NCI-H2171 treated with DMSO at 0.1 percent for 48 hours (cell line): ENCODE measurements around the gene SNW1.
"Not testable (repeated sequence)": the region's sequence is repeated elsewhere in the genome, so short reads cannot be mapped to it uniquely, and the experiment has no call there.

ENCODE experiments used
- DNase-seq: peaks from one replicate; lab custom pipeline; 2025; lab: John Stamatoyannopoulos, UW

SNW1 gene

DNA sequence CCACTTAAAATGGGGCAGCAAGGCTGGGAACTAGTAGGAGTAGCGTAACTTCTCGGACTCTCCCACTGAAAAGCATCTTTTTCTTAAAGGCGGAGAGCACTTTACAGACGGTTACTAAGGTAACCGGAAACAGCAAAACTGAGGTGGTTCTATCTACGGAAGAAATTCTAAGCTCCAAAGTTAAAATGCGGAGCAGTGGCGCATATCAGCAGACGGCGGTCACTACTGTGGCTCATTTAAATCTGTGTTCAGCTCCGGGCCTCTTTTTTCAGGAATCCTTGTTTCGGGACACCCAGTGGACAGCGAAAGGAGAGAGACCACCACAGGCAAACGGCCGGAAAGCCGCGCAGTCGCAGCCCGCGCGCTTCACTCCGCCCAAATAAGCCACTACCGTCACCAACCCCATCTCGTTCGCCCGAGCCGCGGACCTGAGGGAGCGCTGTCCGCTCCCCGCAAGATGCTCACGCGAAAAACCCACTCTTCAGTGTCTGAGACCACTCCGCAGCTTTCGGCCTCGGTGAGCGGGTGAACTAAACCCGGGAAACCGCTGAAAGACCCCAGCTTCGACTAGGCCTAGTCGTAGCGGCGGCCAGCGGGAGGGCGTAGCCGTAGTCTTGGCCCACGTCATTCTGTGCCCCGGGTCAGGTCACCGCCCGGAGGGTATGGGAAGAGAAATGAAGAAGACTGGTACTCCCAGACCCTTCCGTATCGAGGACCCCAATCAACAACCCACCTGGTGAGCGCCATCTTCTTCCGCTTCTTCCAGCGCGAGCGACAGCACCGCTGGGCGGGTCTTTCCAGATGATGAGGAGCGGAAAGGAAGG is at the start of gene SNW1:
TSS of gene SNW1 (minus strand) at position 776 of the 824 bp plus-strand sequence. CDS start at position 747, 29 bp downstream.
- DNase-seq = peak; percentile 99

GRCh38 chr14:77809011-77809410 is 48.1 kb upstream of the SNW1 start:
- no peak for DNase-seq

GRCh38 chr14:77808250-77808649 is 47.3 kb upstream of the SNW1 start:
- no peak for DNase-seq

- DNase-seq = no peak
Observed at GRCh38 chr14:77805706-77806105, 44.8 kb upstream of the SNW1 start.

DNA sequence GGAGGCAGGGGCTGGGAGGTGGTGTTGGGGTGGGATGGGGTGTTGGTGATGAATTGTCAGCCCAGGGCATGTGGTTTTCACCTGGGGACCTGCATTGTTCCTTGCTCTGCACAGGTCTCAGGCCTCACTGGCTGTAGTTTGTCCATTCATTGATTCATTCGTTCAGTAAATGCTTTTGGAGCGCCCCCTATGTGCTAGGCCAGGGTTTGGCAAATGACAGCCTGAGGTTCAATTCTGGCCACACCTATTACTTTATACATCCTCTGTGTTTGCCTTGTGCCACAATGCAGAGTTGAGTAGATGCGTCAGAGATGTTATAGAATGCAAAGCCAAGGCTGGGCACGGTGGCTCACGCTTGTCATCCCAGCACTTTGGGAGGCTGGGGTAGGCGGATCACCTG is 43.6 kb upstream of the SNW1 start:
- DNase-seq = no peak

GRCh38 chr14:77800814-77801213 is 39.9 kb upstream of the SNW1 start:
- no peak for DNase-seq

GRCh38 chr14:77799863-77800730 is 39.1 kb upstream of the SNW1 start, which contains the start of gene ADCK1:
Gene ADCK1 (plus strand): TSS chr14:77800109. CDS start chr14:77818979, 18,870 bp downstream.
- DNase-seq = peak; percentile 92

DNA sequence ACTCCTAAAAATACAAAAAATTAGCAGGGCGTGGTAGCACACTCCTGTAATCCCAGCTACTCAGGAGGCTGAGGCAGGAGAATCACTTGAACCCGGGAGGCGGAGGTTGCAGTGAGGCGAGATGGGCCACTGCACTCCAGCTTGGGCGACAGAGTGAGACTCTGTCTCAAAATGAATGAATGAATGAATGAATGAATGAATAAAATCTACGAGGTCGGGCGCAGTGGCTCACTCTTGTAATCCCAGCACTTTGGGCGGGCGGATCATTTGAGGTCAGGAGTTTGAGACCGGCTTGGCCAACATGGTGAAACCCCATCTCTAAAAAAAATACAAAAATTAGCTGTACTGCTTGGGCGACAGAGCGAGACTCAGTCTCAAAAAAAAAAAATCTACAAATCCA is 38.5 kb upstream of the SNW1 start:
- not testable (repeated sequence) for DNase-seq

DNA sequence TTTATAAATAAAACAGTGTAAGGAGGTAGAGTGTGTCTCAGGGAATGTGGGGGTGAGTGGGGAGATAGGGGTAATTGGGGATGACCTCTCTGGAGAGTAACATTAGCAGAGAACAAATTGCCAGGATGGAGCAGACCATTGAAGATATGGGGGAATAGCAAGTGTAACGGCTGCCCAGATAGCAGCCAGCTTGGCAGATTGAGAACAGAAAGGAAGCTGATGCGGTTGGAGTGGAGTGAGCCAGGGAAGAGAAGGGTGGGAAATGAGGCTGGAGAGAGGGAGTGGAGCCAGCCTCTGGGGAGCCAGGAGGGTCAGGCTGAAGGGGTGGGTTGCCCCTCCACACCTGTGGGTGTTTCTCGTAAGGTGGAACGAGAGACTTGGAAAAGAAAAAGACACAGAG is 33.4 kb upstream of the SNW1 start:
- no peak for DNase-seq

DNA sequence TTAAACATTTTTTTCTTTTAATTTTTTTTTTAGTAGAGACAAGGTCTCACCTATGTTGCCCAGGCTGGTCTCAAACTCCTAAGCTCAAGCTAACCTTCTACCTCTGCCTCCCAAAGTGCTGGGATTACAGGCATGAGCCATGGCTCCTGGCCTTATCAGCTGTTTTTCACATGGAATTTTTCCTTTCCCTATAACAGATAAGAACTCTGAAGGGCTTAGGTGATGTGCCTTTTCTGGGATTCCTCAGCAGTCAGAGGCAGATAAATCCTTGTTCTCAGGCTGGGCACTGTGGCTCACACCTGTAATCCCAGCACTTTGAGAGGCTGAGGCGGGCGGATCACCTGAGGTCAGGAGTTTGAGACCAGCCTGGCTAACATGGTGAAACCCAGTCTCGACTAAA is 32.3 kb upstream of the SNW1 start:
- DNase-seq = not testable (repeated sequence)

DNA sequence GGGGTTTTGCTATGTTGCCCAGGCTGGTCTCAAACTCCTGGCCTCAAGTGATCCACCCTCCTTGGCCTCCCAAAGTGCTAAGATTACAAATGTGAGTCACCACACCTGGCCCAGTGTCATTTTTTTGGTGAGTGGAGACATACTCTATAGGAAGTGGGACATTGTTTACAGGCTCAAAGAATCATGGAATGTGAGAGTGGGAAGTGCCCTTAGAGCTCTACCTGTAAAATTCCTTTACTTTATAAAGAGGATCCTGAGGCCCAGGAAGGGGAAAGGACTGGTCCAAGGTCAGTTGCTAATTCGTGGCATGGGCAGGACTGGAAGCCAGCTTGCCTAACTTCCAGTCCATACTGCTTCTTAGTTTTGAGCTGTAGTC is 30.3 kb upstream of the SNW1 start:
- DNase-seq = no peak

DNA sequence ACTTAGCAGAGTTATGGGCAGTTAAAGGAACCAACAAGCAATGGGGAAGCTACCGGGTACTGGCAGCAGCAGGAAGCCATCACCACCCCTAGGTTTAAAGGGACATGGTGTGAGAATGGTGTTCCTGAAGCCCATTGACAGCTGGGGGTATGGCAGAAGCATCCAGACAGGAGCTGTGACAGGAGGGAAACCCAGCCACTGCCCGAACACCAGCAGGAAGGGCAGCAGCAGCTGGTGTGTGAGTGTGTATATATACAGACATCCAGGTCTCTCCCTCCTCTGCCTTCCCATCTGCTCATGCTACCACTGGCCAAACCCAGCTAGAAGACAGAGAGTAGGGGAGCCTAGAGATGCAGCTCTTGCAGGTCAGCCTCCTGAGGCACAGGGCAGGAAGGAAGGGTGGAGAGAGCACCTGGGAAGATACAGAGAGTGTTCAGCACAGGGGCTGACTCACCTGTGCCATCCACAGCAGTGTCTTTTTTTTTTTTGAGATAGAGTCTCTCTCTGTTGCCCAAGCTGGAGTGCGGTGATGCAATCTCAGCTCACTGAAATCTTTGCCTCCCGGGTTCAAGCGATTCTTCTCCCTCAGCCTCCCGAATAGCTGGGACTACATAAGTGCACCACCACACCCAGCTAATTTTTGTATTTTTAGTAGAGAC is 29.7 kb upstream of the SNW1 start:
- peak; percentile 93 for DNase-seq

GRCh38 chr14:77786148-77786547 is 25.2 kb upstream of the SNW1 start:
- DNase-seq = no peak

DNA sequence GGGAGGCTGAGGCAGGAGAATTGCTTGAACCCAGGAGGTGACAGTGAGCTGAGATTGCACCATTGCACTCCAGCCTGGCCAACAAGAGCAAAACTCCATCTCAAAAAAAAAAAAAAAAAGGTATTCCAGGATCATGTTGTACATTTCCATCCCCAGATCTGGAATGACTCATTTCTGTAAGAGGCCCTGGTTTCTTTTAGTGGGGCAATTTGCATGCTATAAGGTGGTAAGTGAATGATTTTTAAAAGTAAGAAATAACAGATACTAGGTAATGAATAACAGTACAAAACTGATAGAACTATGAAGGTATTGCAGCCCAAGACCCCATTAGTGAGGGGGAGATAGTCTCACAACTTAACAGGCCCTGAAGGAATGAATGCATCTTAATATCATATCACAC is 21.2 kb upstream of the SNW1 start:
- DNase-seq = no peak

GRCh38 chr14:77773966-77774365 is 13.0 kb upstream of the SNW1 start:
- not testable (repeated sequence) for DNase-seq

DNA sequence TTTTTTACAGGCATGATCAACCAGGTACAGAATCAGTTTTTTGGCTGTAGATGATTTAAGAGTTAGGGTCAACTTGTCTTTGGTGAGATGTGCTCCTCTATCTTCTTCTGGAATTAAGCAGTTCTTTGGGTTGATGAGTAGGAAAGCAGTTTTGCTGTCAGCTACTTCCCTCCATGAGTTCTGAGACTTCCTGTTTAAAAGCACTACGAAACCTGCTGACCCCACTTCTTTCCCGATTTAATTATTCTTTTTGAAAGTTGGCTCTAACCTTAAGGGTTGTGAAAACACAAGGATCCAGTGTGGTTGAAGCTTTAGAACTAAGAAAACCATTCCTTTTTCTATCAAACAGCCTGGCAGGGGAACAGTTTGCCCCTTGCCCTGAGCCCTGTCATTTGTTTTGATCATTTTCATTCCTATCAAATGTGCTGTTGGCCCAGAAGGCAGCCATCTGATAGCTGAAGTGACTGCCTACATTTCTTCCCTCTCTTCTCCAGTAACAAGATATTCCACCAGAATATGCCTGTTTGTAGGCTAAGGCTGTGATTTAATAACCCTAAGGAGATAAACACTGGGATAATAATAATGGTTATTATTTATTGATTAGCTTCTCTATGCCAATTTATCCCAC is 7.6 kb upstream of the SNW1 start:
- DNase-seq = not testable (repeated sequence)

- no peak for DNase-seq
Observed at GRCh38 chr14:77763978-77764377, 3.0 kb upstream of the SNW1 start.

DNA sequence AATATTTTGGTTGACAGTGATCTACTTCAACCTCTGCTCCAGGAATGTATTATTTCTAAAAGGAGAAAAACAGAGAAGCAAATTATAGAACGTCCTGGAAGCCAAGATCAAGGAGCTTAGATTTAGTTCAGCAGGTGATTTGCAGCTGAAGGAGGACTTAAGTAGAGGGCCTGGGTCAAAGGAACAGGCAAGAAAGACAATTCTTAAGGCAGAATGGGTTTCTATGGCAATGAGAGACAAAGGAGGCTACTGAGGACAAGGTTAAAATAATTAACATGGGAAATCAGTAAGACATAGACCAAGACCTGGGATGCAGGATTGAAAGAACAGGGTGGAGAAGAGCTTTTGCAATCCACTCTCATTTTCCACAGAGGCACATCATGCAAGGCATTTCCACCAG is 2.4 kb upstream of the SNW1 start:
- DNase-seq = no peak

GRCh38 chr14:77761205-77761931 is 412 bp upstream of the SNW1 start:
- DNase-seq = peak; percentile 53

GRCh38 chr14:77752799-77753516 is 8.0 kb downstream of the SNW1 start:
- DNase-seq = no peak

GRCh38 chr14:77752266-77752665 is 8.7 kb downstream of the SNW1 start:
- no peak for DNase-seq
